Kidney (tissue), 14 donors: ENCODE measurements around the gene ERBB3. TPM values are rescaled to one million over a fixed set of nuclear protein-coding genes. Genes with fewer than 3 reads are reported as not detected.
"Not testable (repeated sequence)": the region's sequence is repeated elsewhere in the genome, so short reads cannot be mapped to it uniquely, and the experiment has no call there.

Experiments
- DNase-seq, 5 donors: peaks; one replicate each; pipeline ENCODE4 v3.0.0-alpha.2; 2013 to 2020
- FAIRE-seq: peaks from 2 replicates; lab custom pipeline; 2012; peaks lifted over from hg19 to GRCh38; lab: Jason Lieb, UNC
- H3K27ac ChIP-seq, 2 donors: one replicate each; pipeline ENCODE4 v1.7.0; 2013; ENCODE audit warnings: low read depth in 2 of 2, low read length in 2 of 2, inconsistent platforms in 1 of 2
- H3K27me3 ChIP-seq: one replicate; pipeline ENCODE4 v1.7.1; 2013; ENCODE audit warnings: low read length, inconsistent platforms; ENCODE audit not compliant: control insufficient read depth, insufficient read depth
- H3K36me3 ChIP-seq, 3 donors: one replicate each; pipeline versions ENCODE4 v1.7.0 to v1.7.1; 2013; ENCODE audit warnings: low read length in 3 of 3, control low read depth in 1 of 3, inconsistent platforms in 1 of 3; ENCODE audit not compliant: insufficient read depth in 3 of 3, control insufficient read depth in 2 of 3
- H3K4me1 ChIP-seq, 3 donors: one replicate each; pipeline versions ENCODE4 v1.7.0 to v1.7.1; 2013; ENCODE audit warnings: low read length in 3 of 3, inconsistent platforms in 1 of 3, low read depth in 1 of 3; ENCODE audit not compliant: control insufficient read depth in 2 of 3, insufficient read depth in 2 of 3
- H3K4me3 ChIP-seq, 3 donors: one replicate each; pipeline versions ENCODE4 v1.7.0 to v1.8.1; 2013; ENCODE audit warnings: low read length in 3 of 3, control low read depth in 1 of 3, inconsistent platforms in 1 of 3
- H3K9ac ChIP-seq, 3 donors: one replicate each; pipeline versions ENCODE4 v1.7.0 to v1.7.1; 2013; ENCODE audit warnings: low read length in 3 of 3, control low read depth in 1 of 3, inconsistent platforms in 1 of 3
- H3K9me3 ChIP-seq, 3 donors: one replicate each; pipeline versions ENCODE4 v1.7.0 to v1.7.1; 2013; ENCODE audit warnings: low read length in 3 of 3, control low read depth in 1 of 3, inconsistent platforms in 1 of 3; ENCODE audit not compliant: control insufficient read depth in 2 of 3, insufficient read depth in 1 of 3
- intact Hi-C: fragments of 100-400 bp; cut with DNase I; formaldehyde crosslinking; loops from one replicate; pipeline ENCODE4 v1.11.1; 2022
- polyA plus RNA-seq: library from polyadenylated mRNA; stranded (reverse); fragments of 350-450 nt; fragmentation: Illumina TruSeq; extraction: RNeasy Lipid Tissue Mini Kit (QIAGEN cat#74804); gene quantifications from one replicate; pipeline ENCODE4 v1.2.3, GENCODE V29; 2014; ENCODE audit warnings: low read depth, low replicate concordance; ENCODE audit not compliant: insufficient read depth
- total RNA-seq: library from RNA; stranded (reverse); fragmentation: NEBNext Ultra II Directional; extraction: Animal tissue kit (Norgen Biotek cat#: 25700); gene quantifications from one replicate; pipeline ENCODE4 v1.2.1, GENCODE V29; 2021
- TF ChIP-seq, protein P1 (sequence below): IDR thresholded peaks from 3 replicates; pipeline ENCODE4 v1.5.1; 2012; ENCODE audit warnings: mild to moderate bottlenecking, moderate library complexity, borderline replicate concordance; ENCODE audit not compliant: insufficient read depth; ENCODE audit errors: extremely low read depth
- donor health status: control.
- donor health status: control.
- donor health status: control.
- donor health status: control.
- donor health status: control.
- donor health status: DM: yes; HTN: yes; CAD: no.
- donor health status: Normal renal cell carcinoma (clear cell type).

The ERBB3 gene
- total and polyA plus RNA-seq, 2 donors from 2014 or later, result 31.5 to 58.1 TPM

DNA sequence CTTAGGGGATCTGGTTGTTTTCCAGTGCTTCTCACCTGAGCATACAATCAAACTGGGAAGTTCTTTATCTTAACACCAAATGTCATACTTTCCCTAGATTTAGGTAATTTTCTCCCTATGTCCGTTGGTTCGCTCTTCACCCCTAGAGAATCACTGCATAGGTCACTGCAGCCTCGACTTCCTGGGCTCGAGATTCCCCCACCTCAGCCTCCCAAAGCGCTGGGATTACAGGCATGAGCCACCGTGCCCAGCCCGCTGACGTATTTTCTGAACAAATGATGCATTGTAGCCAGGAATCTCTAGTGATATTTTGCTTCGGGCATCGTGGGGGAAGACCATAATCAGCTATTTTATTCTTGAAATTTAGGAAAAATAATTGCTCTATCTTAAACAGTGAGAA lies 35.4 kb downstream of the ERBB3 start:
- Histone ChIP-seq H3K27me3 (no peaks in the 10 kb centered on the region), H3K9me3 (no peaks in the 10 kb centered on the region), H3K9ac (peak overlapping the region in 2 of 3 donors; percentile 91 to 98), H3K4me1 (peaks cover 0 to 16% (median 15%) of the 10 kb centered on the region in 3 donors), H3K4me3 (peak overlapping the region; percentile 91 to 99 (median 99)), H3K36me3 (peaks cover 10 to 15% (median 15%) of the 10 kb centered on the region in 3 donors), H3K27ac (peak overlapping the region in 1 of 2 donors; percentile 7)
- FAIRE-seq (no peak), DNase-seq (peak in 2 of 5 donors; percentile 23 to 50)
- intact Hi-C loops, result no loop called here
- TF ChIP-seq, protein P1, sequence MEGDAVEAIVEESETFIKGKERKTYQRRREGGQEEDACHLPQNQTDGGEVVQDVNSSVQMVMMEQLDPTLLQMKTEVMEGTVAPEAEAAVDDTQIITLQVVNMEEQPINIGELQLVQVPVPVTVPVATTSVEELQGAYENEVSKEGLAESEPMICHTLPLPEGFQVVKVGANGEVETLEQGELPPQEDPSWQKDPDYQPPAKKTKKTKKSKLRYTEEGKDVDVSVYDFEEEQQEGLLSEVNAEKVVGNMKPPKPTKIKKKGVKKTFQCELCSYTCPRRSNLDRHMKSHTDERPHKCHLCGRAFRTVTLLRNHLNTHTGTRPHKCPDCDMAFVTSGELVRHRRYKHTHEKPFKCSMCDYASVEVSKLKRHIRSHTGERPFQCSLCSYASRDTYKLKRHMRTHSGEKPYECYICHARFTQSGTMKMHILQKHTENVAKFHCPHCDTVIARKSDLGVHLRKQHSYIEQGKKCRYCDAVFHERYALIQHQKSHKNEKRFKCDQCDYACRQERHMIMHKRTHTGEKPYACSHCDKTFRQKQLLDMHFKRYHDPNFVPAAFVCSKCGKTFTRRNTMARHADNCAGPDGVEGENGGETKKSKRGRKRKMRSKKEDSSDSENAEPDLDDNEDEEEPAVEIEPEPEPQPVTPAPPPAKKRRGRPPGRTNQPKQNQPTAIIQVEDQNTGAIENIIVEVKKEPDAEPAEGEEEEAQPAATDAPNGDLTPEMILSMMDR, result no peak

DNA sequence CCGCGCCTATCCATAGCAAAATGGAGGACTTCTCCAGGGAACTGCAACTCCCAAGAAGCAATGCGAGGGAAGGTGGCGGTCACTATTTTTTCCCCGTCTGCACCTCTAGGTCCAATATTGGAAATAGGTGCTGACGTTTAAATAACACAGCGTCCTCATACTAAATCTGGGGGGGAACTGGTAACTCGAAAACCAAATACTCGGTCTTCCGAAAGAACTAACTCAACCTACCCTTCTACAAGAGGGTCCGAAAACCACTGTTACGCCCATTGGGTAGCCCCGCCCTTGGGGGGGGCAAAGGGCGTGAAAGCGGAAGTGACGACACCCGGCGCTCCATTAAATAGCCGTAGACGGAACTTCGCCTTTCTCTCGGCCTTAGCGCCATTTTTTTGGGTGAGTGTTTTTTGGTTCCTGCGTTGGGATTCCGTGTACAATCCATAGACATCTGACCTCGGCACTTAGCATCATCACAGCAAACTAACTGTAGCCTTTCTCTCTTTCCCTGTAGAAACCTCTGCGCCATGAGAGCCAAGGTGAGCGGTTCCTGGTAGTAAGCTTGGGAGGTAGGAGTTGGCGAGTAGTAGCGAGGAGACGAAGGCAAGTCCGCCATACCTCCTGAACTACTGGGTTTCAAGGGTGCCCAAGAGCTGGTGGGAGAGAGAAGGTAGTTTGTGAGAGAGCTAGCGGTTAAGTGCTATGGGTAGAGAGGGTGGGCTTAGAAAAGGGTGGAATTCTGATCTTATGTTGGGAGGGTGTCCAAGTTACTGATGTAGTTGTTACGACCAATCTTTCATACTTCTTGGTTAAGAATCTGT lies 36.5 kb downstream of the ERBB3 start, which contains the start of gene RPL41:
Gene RPL41, plus strand, starts transcription at position 367 of the 815 bp plus-strand sequence.
- Histone ChIP-seq H3K27ac (peak within 1 kb of the TSS; percentile 87 to 97), H3K36me3 (peaks cover 4 to 8% (median 5%) of the 10 kb centered on the region in 3 donors), H3K4me3 (peak within 1 kb of the TSS; percentile 91 to 99 (median 99)), H3K4me1 (peaks cover 0 to 19% (median 15%) of the 10 kb centered on the region in 3 donors), H3K9ac (peak within 1 kb of the TSS; percentile 91 to 98 (median 97)), H3K9me3 (no peaks in the 10 kb centered on the region), H3K27me3 (no peaks in the 10 kb centered on the region)
- intact Hi-C loops, result no loop called here
- TF ChIP-seq, protein P1, result no peak
- DNase-seq (peak; percentile 97 to 99 (median 97)), FAIRE-seq (no peak)

DNA sequence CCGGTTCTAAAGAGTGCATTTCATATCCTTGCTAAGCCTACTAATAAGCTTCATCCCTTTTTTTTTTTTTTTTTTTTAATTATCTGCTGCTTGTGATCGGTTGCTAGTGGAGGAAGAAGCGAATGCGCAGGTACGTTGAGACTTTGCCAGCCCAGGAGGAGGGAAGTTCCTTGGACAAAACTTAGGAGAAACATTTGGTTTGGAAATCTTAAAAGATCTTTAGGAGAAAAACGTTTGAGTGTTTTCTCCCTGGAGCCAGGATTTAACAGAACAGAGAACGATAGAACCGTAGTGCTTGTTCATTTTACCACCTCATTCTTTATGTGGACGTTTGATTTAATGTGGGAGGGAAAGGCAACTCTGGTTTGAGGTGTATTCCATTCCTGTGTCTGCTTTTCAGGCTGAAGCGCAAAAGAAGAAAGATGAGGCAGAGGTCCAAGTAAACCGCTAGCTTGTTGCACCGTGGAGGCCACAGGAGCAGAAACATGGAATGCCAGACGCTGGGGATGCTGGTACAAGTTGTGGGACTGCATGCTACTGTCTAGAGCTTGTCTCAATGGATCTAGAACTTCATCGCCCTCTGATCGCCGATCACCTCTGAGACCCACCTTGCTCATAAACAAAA lies 37.2 kb downstream of the ERBB3 start:
- H3K9me3 ChIP-seq, H3K36me3 ChIP-seq, intact Hi-C loops, FAIRE-seq, H3K27me3 ChIP-seq: not testable (repeated sequence)
- H3K4me1 ChIP-seq, result peaks cover 0 to 19% (median 15%) of the 10 kb centered on the region in 3 donors
- peak in 1 of 5 donors; percentile 31 for DNase-seq
- peak overlapping the region; percentile 87 to 97 for H3K27ac ChIP-seq
- peak overlapping the region; percentile 91 to 98 (median 97) for H3K9ac ChIP-seq
- peak overlapping the region; percentile 91 to 99 (median 99) for H3K4me3 ChIP-seq
